ENCODE results near the gene FANCG.
A peak's percentile ranks its signal among the peaks of the same experiment; 100 is the strongest.

The FANCG gene

DNA sequence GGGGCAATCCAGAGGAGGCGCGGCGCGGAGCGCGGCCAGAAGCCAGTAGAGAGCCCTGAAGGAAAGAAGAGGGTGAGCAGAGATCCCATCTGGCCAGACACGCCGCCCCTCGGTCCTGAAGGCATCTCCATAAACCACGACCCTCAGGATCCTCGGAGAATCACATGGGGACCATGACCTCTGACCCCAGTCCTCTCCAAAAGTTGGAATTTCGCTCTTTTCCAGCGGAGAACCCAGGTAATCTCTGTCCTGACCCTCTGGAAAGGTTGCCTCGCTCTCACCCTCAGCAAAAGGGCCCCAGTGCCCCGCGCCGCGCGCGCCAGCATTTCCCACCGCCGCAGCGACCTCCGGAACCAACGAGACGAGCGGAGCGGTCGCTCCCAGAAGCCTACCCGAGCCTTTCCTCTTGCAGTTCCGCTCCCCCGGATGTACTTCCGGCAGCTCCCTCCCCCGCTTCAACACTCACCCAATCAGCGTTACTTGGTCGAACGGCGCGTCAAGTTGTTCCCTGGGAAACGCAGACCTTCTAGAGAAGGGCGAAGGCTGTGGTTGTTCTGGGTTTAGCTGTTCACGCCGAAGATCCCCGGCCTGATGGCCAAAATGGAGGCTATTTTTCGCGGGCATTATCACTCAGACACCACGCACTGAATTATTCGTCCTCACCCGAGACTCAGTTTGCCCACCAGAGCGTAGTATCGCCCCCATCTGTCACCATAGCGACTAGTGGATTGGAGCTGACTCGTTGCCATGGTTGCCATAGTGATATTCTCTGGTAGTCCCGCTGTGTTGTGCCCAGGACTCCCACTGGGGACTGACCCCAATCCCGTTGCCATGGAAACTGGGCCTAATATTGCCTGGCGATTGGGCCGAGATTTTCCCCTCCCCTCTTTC lies 23.3 kb upstream of the FANCG start, which contains the start of gene STOML2:
TSS of gene STOML2 (minus strand) at position 363 of the 891 bp plus-strand sequence. CDS start at position 326, 37 bp downstream.
- DNase-seq, result peak; percentile 82 to 87

DNA sequence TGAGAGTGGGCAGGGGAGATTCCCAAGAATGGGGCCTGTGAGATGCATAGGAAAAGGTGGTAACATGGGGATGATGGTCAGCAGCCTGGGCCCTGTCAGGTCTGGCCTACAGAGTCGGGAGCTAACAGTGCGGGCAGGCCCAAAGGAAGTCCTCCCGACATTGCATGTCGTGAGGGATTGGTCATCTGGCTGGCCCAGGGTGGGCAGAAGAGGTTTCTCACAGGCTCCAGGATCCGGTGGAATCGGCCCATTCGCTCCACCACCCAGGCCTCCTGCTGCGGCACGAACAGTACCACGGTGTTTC lies 22.7 kb upstream of the FANCG start:
- DNase-seq, result no peak

DNA sequence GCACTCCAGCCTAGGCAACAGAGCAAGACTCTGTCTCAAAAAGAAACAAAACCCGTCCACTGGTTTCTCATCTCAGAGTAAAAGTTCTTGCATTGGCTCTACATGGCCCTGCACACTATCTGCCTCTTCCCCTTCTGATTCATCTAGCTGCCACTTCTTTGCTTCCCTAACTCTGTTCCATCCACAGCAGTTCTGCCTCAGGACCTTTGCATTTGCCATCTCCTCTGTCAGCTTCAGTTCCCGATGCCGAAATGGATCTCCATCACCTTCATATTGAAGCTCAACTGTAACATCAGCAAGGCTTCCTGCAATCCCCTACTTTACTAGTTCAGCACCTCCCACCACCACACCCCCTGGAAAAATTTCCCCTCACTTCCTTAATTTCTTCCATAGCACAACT lies 17.8 kb upstream of the FANCG start:
- no peak for DNase-seq

DNA sequence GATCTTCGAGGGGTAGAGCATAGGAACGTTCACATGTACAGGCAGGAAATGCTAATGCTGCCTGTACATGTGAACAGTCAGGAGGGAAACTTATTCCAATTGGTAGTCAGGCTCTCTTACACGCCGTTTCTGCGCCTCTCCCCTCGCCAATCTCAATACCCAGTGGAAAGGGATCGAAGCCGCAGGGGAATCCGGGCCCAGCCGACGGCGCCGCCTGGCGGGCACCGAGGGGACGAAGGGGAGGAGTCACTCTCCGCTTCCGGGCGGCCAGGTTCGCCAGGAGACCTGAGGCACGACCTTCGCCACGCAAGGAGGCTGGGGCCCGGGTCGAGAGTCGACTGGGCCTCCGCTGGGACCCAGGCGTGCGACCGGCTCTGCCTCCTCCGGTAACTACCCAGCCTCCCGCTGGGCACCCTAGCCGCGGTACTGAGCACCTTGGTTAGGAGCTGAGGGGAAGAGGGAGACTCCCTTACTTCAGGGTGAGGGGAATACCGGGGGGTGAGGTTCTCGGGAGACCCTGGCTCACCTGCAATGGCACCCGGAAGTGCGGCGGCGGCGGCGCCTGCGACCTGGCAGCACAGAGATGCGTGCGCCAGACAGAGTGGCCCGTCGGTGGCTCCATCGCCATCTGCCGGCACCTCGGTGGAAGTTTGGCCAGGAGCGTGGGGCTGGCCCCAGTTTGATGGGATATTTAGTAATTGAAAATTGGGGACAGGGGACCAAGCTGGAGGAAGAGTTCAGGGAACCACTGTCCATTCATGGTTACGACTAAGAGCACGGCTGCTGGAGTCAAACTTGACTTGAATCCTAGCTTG lies 16.5 kb upstream of the FANCG start, which contains the start of gene PIGO:
TSS of gene PIGO (minus strand) at position 557 of the 815 bp plus-strand sequence. CDS start 1,026 bp downstream, outside the sequence.
- DNase-seq, result peak; percentile 60 to 81

DNA sequence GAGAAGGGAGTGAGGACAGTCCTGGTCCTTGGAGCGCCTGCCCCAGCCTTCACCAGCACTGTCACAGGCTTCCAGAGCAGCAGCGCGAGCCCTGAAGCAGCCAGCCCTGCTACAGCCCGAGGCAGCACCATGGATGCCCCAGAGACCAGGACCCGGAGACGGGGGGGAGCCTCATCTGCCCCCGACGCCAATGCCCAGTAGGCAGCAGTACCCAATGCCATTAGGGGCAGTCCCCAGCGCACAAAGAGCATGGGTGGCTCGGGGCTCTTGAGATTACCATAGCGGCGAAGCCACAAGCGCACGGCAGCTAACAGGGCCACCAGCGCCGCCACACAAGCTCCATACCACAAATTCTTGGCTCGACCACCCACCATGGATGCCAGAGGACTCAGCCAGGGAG lies 11.8 kb upstream of the FANCG start:
- no peak for DNase-seq

DNA sequence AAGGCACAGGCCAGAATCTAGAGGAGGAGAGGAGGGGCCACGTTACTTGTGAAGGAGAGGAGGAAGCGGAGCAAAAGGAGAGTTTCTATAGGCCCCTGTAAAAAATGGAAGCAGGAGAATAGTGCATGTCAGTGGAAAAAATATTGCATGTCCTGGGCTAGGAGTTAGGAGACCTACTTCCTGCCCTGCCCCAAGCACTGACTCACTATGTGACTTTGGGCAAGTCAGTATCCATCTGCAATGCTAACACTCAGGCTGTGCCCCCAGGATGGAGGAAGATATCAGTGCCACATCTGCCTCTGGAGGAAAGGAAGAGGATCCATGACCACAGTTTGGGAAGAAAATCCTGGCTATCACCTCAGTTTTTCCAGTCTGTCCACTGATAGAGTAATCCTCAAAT lies 9.7 kb upstream of the FANCG start:
- DNase-seq, result no peak

DNA sequence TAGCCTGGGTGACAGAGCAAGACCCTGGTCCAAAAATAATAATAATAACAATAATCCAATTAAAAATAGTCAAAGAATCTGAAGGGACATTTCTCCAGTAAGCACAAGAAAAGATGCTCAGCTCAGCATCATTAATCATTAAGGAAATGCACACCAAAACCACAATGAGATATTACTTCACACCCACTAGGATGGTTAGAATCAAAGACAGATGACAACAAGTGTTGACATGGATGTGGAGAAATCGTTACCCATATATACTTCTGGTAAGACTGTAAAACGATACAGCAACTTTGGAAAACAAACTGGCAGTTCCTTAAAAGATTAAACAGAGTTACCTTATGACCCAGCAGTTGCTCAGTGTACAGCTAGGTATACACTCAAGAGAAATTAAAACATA lies 5.3 kb upstream of the FANCG start:
- no peak for DNase-seq

DNA sequence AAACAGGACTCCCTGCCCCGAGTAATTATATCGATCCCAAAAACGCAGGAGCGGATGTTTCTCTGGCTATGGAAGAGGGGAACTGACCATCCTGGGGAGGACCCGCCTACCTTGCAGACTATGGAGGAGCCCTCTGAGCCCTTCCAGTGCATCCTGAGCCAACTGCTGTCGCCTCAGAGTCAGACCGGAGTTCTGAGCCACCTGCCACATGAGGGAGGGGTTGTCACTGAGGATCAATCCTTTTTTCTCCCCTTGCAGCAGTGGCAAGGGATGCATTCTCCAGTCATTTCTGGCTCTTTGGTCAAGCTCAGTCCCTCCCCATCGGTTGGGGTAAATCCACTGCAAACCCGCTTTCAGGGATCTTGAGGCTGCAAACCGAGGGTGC lies 709 bp downstream of the FANCG start:
- no peak for DNase-seq

DNA sequence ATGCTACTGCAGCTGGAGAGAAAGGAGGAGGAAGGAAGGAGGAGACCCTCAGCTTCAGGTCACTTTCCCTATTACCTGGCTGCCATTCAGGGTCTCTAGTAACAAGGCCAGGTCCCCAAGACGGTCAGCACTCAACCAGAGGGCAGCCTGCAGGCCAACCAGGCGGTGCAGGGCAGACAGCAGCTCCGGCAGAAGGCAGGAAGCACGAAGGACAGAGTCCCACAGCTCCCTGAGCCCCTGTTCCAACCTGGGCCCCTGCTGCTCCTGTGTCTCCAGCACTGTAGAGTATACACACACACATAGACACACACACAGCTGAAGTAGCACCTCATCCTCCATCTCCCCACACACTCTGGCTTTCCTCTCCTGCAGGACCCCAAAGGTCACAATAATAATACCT lies 1.7 kb downstream of the FANCG start:
- no peak for DNase-seq

DNA sequence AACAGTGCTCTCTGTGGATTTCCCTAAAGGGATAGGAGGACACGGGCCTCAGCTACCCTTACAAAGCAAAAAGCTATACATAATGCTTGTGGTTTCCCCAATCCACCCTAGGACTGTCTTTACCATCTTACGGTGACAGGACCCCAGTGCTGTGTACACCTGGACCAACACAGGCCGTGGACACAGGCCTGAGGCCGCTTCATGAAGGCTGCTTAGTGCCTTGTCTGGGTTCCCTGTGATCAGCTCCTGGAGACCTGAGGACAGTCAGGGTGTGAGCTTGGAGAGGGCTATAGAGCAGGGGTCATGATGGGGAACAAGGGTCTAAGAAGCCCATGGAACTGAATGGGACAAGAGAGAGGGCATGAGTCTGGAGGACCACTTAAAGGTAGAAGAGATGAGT lies 2.9 kb downstream of the FANCG start:
- no peak for DNase-seq

DNA sequence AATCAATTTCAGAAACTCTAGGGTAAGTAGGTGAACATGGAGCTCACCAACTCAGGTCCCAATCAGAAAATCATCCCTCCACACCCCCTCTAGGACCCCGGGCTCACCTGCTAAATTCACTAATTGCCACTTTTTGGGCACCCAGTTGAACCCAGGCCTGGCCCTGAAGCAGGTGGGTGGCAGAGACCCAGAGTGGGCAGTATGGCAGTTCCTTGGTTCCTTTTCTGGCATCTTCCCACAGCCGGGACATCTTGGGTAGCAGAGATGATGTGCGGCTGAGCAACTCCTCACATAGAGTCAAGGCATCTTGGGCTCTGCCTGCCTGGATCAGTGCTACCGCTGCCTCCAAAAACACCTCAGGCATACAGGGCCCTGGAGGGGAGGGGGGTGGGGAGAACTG lies 4.4 kb downstream of the FANCG start:
- no peak for DNase-seq

DNA sequence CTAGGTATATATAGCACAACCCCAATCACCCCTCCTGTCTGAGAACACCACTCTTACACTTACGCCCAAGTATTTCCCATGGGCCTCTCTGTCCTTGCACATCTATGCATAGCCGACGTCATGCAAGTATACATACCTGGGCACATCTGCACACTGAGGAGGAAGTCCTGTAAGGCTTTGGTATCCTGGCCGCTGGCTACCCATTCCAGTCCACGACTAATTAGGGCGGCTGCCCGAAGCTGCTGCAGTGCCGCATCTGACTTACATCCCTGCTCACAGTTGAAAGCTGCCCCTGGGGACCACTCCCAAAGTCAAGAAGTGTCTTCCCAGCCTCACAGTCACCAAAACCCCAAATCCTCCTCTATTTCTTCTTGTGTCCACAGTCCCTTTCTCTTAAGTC lies 5.0 kb downstream of the FANCG start:
- DNase-seq, result no peak

DNA sequence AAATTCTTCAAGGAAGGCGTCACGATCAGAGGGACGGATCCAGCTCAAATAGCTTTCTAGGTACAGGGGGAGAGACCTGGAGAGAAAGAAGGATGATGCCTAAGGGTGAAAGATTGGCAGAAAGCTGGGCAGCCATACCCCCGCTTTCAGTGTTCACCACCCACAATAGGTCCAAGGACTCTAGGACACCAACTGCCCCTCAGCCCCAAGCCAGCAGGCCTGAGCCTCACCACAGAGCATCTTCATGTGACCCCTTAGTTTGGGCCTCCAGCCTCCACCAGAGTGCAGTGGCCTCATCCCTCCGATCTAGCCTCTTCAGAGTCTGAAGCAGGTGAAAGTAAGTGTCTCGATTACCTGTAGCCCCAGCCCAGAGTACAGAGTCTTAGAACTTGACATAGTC lies 5.6 kb downstream of the FANCG start:
- DNase-seq, result no peak

DNA sequence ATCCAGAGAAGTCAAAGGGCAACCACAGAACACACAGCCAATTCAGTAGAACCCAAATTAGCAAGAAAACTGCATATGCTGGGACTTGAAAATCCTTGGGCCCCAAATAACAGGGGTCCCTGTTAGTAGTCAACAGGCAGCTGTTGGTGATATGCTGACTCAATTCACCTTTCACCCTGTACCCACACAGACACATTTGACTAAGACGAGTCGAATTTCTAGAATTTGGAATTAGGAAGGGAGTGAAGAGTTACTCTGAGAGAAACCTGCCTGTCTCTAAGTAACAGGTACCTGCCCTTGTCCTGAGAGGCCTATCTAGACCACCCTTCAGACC lies 6.5 kb downstream of the FANCG start:
- no peak for DNase-seq

DNA sequence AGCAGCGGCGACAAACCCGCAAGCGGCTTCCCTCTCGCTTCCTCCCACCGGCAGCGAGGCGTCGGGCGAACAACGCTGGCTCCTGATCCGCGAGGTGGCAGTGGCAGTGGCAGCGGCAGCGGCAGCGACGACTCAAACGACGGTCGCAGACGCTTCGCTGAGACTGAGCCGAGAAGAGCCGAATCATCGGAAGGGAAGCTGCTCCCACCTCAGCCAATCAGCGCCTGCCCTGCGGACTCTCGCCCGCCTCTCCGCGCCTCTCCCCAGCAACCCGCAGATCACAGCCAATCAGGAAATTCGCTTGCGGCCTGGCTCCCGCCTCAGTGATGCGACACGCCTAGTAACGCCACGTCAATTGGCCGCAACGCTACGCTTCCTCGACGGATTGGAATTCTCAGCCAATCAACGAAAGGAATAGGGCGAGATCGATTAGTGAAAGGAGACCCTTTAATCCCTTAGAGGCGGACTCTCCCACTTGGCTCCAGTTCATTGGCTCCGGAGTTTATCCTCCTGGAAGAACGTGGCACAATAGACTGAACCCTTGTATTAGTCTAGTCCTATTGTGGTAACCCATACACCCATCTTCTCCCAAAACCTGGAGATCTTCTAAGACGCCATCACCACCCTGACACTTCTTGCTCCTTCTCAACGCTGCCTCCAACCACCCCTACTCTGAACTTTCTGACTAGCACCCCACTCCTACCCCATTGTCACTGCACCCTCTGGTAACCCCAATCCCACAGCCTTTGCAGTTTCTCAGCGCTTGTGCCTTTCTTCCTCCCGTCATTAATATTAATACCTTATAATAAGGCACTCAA lies 7.1 kb downstream of the FANCG start, which contains the start of gene VCP:
TSS of gene VCP (minus strand) at position 165 of the 818 bp plus-strand sequence. CDS start 272 bp downstream, outside the sequence.
- peak; percentile 90 to 94 for DNase-seq

DNA sequence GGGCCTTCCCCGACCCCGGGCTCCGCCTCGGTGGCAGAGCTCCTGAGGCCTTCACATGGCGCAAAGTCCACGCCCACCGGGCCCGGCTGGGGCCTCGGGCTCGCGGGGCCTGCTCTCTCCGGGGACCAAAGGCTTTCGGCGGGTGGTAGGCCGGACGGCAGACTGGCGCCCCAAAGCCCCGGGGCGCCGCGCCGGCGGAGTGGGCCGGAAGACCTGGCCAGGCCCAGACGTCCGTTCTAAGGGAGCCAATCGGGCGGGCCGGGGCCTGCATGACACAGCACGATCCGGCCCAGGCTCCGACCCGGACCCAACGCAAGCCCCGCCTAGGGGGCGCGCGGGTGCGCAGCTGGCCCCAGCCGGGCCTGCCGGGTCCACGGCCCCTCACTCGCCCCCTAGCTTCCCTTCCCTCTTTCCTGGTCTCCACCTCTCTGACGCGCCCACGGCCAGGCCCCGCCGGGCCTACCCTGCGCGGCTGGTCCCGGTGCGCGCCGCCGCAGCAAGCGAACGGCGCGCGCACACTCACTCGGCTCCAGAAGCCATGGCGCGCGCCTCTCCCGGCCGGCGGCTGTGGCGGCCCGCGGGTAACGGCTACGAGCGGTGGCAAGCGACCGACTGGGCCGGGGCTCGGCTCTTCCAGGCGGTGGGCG lies 7.8 kb downstream of the FANCG start:
- DNase-seq, result peak; percentile 41 to 44

DNA sequence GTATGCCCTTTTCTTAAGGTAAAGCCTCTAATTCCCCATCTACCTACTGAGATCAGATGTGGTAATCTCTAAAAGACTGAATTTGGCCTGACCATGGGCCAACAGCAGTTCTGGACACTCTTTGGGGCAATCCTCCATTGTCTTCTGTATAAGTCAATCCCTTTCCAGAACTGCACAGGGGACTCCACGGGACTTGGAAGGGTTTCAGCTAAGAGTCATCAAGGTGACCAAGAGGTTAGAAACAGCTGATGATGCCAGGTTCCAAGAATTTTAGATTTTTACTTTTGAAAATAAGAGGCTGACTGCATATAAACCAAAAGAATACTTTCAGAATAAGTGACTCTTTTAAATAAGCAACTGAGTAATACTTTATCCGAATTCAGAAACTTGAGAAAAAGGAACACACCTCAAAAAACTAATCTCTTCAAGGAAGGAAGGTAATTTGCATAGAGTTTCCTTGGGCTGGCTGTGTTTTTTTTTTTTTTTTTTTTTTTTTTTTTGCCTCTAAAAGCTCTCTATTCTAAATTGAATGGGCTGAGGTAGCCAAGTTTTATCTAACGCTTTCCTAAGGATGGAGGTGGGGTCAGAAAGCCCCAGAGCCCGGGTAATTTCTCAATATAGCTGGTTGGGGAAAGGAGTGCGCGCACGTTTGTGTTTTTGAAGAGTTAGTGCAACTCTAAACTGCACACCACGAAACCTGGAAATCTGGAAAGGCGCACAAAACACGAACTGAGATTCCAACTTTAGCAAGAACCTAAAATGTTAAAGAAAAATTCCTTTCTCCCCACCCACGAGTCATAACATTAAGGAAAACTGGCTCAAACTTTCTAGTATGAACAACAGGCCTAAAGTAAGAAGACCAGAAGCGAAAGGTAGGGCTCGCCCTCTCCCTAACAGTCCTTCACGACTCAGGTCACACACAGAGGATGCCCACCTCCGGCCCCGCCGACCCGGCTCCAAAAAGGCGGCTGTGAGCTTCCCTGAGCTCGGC lies 8.6 kb downstream of the FANCG start:
- no peak for DNase-seq

DNA sequence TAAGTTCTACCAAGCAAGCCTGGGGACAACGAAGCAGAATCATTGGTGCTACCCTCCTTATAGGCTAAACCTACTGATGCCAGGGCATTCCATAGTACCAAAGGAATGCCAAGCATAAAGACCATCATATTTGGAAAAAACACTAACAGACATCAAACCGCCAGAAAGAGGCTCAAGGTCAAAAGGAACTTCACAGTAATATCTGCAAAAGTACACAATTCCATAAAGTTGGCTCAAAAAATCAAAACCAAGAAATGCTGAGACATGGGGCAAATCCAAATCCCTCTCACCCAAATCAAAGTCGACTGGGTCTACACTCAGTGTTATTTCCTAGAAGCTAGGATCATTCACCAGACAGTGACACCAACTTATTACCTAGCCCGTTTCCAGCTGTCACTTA lies 10.7 kb downstream of the FANCG start:
- no peak for DNase-seq

DNA sequence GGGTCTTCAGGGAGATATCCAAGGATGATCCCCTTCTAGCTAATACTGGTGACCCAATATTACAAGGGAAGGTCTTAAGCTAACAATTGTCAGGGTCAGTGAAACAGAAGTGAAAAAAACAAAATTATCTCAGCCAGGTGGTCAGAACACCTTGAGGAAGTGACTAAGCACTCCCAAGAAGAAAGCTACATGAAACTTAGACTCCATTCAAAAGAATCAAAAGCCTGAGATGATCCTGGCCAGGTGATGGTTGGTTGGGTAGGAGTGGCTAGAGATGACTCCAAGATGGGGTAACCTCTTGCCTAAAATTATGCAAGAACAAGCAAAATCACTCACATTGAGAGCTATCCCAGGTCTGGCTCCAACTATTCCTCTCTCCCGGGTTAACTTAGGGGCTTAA lies 12.7 kb downstream of the FANCG start:
- no peak for DNase-seq

DNA sequence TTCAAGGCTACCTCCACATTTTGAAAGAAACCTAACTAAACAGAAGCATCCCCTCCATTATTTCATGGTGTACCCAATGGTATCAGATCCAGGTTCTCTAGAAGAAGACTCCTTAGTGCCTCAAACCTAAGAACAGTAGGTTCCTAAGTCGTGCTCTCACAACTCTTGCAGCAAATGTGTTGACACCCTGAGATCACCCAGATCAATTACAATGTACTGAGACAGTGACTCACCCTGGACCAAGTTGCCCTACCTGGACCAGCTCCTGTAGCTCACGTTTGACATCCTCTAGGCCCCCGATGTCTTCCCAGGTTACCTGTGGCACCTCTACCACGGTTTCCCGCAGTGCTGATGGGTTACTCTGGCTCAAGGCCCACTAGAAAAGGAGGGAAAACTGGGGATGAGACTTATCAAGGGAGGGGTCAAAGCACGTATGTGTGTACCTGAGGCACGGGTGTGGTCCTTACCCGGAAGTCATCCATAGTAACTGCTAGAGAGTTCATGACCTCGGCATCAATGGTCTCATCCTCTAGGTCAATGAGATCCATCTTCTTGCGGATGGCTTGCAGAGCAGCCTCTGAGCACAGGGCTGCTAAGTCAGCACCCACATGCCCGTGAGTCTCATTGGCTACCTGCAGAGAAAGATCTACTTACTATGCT lies 19.1 kb downstream of the FANCG start:
- no peak for DNase-seq

DNA sequence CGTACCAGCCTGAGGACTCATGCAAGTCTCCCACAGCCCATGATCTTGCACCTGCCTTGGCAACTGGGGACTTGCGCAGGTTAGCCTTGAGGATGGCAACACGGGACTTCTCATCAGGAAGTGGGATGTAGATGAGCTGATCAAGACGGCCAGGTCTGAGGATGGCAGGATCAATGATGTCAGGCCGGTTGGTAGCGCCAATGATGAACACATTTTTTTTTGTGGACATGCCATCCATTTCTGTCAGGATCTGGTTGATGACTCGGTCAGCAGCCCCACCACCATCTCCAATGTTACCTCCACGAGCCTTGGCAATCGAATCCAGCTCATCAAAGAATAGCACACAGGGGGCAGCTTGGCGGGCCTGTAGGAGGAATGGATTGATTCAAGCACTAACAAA lies 20.3 kb downstream of the FANCG start:
- DNase-seq, result no peak
